RCC 7860 (cell line): ENCODE data around the gene RNMT.
"Not testable (repeated sequence)": the region's sequence is repeated elsewhere in the genome, so short reads cannot be mapped to it uniquely, and the experiment has no call there.

Source experiments
- DNase-seq: peaks from one replicate; pipeline ENCODE4 v3.0.0-alpha.2; 2015; ENCODE audit warnings: low spot score
- FAIRE-seq: peaks from 2 replicates; lab custom pipeline; 2012; peaks lifted over from hg19 to GRCh38; lab: Jason Lieb, UNC

RNMT gene

GRCh38 chr18:13730481-13730880, 4.0 kb downstream of the RNMT start:
- no peak for FAIRE-seq

GRCh38 chr18:13735681-13736080, 9.2 kb downstream of the RNMT start:
- DNase-seq (no peak), FAIRE-seq (no peak)

More at GRCh38 chr18:13730481-13730880, 4.0 kb downstream of the RNMT start:
- no peak for DNase-seq

GRCh38 chr18:13745696-13746095, 19.2 kb downstream of the RNMT start:
- FAIRE-seq (no peak), DNase-seq (no peak)

- DNase-seq (no peak), FAIRE-seq (no peak)
Observed at GRCh38 chr18:13746633-13747032, 20.2 kb downstream of the RNMT start.

- not testable (repeated sequence) for FAIRE-seq, DNase-seq
Observed at GRCh38 chr18:13751599-13751998, 25.1 kb downstream of the RNMT start.

GRCh38 chr18:13756261-13756660, 29.8 kb downstream of the RNMT start:
- DNase-seq (no peak), FAIRE-seq (no peak)

- no peak for FAIRE-seq
- no peak for DNase-seq
Observed at GRCh38 chr18:13756671-13757070, 30.2 kb downstream of the RNMT start.

GRCh38 chr18:13758622-13759021, 32.1 kb downstream of the RNMT start:
- DNase-seq, result no peak
- FAIRE-seq, result no peak

GRCh38 chr18:13760047-13760446, 33.6 kb downstream of the RNMT start:
- DNase-seq (no peak), FAIRE-seq (no peak)

GRCh38 chr18:13762690-13763439, 36.4 kb downstream of the RNMT start:
- no peak for DNase-seq
- no peak for FAIRE-seq

- FAIRE-seq (no peak), DNase-seq (no peak)
Observed at GRCh38 chr18:13775058-13775457, 48.6 kb downstream of the RNMT start.

- no peak for DNase-seq
- no peak for FAIRE-seq
Observed at GRCh38 chr18:13791181-13791580, 64.7 kb downstream of the RNMT start.

GRCh38 chr18:13793819-13794218, 67.3 kb downstream of the RNMT start:
- FAIRE-seq, result no peak

GRCh38 chr18:13796515-13796914, 70.0 kb downstream of the RNMT start:
- no peak for DNase-seq
- no peak for FAIRE-seq

More at GRCh38 chr18:13793819-13794218, 67.3 kb downstream of the RNMT start:
- DNase-seq, result no peak

GRCh38 chr18:13797157-13797611, 70.7 kb downstream of the RNMT start:
- FAIRE-seq, result no peak

GRCh38 chr18:13799396-13799795, 72.9 kb downstream of the RNMT start:
- DNase-seq (no peak), FAIRE-seq (no peak)

More at GRCh38 chr18:13797157-13797611, 70.7 kb downstream of the RNMT start:
- peak; percentile 46 for DNase-seq

- FAIRE-seq (no peak), DNase-seq (no peak)
Observed at GRCh38 chr18:13800505-13801259, 74.2 kb downstream of the RNMT start.

GRCh38 chr18:13801260-13801601, 74.8 kb downstream of the RNMT start:
- no peak for FAIRE-seq
- DNase-seq, result no peak

GRCh38 chr18:13804305-13804704, 77.8 kb downstream of the RNMT start:
- no peak for FAIRE-seq
- DNase-seq, result no peak

GRCh38 chr18:13808294-13809042, 82.0 kb downstream of the RNMT start:
- DNase-seq, result no peak
- no peak for FAIRE-seq

GRCh38 chr18:13809043-13809430, 82.6 kb downstream of the RNMT start:
- no peak for DNase-seq
- no peak for FAIRE-seq
